Suppressor macrophage treated with lipopolysaccharide for 4 hours (primary cell): ENCODE data around the gene RTN3.
"Not testable (repeated sequence)": the region's sequence is repeated elsewhere in the genome, so short reads cannot be mapped to it uniquely, and the experiment has no call there.

ENCODE experiments used
- DNase-seq: peaks from one replicate; pipeline ENCODE4 v3.0.0-alpha.2; 2020

The RTN3 gene, protein sequence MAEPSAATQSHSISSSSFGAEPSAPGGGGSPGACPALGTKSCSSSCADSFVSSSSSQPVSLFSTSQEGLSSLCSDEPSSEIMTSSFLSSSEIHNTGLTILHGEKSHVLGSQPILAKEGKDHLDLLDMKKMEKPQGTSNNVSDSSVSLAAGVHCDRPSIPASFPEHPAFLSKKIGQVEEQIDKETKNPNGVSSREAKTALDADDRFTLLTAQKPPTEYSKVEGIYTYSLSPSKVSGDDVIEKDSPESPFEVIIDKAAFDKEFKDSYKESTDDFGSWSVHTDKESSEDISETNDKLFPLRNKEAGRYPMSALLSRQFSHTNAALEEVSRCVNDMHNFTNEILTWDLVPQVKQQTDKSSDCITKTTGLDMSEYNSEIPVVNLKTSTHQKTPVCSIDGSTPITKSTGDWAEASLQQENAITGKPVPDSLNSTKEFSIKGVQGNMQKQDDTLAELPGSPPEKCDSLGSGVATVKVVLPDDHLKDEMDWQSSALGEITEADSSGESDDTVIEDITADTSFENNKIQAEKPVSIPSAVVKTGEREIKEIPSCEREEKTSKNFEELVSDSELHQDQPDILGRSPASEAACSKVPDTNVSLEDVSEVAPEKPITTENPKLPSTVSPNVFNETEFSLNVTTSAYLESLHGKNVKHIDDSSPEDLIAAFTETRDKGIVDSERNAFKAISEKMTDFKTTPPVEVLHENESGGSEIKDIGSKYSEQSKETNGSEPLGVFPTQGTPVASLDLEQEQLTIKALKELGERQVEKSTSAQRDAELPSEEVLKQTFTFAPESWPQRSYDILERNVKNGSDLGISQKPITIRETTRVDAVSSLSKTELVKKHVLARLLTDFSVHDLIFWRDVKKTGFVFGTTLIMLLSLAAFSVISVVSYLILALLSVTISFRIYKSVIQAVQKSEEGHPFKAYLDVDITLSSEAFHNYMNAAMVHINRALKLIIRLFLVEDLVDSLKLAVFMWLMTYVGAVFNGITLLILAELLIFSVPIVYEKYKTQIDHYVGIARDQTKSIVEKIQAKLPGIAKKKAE

DNA sequence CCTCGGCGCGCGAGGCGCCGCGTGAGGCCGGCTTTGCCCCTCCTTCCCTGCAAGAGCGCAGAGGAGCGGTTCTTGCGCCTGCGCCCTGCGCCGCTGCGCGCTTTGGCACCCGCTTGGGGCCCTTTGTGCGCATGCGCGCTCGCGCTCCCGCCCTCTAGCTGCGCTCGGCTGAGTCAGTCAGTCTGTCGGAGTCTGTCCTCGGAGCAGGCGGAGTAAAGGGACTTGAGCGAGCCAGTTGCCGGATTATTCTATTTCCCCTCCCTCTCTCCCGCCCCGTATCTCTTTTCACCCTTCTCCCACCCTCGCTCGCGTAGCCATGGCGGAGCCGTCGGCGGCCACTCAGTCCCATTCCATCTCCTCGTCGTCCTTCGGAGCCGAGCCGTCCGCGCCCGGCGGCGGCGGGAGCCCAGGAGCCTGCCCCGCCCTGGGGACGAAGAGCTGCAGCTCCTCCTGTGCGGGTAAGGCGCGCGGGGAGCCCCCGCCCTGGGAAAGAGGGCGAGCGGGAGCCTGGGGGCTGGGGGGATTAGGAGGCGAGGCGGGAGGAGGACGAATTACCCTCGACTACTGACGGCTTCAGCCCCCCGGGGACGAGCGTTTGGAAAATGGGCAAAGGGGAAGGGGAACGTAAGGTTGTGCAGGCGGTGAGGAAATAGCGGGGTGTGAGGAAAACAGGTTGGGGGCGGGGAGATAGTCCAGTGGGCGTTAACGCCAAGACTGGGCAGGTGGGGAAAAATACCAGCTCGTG is at the start of gene RTN3:
RTN3 (plus strand) TSS at position 180 of the 745 bp plus-strand sequence; CDS start at position 317, 137 bp downstream.
- DNase-seq: peak; percentile 100

DNA sequence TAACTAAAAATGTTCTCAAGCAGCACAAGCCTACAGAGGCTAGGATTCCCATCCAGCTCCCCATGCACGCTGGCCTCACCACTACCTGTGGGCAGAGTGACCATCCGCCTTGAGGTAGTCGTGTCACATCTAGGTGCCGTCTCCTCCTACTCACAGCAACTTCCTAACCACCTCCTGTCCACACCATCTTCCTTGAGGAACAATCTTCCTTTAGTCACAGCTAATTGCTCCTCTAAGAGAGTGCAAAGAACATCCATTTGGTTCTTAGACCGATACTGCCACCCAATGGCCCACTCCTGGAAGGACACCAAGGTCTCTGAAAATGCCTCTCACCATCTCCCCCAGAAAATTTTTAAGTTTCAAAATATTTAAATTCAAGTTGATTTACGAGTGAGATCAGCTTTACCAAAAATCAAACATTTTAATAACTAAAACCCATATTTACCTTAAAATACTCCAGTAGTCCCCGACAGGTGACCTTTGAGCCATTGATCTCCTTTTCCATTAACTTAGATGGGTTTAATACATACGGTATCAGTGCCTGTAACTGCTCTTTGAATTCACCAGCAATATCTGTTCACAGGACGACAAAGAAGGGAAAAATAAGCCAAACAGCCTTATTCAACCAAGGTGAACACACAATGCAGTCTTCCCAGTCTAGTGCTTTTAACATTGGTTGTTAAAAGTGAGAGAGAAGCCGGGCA is 45.4 kb upstream of the RTN3 start:
- peak; percentile 76 for DNase-seq

DNA sequence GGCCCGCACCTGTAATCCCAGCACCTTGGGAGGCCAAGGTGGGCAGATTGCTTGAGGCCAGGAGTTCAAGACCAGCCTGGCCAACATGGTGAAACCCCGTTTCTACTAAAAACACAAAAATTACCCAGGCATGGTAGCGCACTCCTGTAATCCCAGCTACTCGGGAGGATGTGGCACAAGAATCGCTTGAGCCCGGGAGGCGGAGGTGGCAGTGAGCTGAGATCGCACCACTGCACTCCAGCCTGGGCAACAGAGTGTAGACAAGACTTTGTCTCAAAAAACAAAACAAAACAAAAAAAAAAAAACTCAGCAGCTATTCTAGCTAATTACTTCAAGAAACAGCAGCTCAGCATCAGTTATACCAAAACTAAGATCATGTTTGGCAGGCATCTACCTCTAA is 42.9 kb upstream of the RTN3 start:
- not testable (repeated sequence) for DNase-seq

DNA sequence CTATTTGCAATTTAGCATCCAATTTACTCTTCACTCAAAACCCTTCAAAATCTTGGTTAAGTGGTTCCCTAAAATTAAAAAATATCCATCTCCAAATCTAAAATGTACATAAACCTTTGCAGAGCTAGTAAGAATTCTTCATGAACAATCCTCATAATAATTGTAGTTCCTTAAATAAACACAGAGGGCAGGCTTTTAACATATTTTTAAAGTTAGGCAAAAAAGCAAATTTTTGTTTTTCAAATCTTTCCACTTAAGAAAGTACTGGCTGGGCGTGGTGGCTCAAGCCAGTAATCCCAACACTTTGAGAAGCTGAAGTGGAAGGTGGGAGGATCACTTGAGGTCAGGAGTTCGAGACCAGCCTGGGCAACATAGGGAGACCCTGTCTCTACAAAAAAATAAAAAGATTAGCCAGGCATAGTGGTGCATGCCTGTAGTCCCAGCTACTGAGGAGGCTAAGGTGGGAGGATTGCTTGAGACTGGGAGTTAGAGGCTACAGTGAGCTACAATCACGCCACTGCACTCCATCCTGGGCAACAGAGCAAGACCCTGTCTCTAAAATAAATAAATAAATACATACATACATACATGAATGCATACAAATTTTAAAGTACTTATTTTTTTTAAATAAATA is 42.0 kb upstream of the RTN3 start:
- DNase-seq: peak; percentile 22

DNA sequence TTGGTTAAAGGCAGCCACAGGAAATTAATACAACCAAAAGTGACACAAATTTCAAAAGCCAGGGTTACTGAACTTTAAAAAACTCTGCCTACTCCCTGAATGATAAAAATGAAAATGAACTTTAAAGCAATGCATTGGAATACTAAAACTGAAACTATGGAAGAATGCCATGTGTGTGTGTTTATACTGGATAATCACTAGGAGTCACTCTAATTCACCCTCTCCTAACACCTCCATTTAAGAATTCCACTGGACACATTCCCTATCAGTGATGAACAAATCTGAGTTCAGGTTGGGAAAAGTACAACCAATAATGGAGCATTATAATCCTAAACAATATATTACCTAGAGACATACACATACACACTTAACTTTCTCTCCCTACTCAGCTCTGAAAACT is 39.6 kb upstream of the RTN3 start:
- peak; percentile 18 for DNase-seq

DNA sequence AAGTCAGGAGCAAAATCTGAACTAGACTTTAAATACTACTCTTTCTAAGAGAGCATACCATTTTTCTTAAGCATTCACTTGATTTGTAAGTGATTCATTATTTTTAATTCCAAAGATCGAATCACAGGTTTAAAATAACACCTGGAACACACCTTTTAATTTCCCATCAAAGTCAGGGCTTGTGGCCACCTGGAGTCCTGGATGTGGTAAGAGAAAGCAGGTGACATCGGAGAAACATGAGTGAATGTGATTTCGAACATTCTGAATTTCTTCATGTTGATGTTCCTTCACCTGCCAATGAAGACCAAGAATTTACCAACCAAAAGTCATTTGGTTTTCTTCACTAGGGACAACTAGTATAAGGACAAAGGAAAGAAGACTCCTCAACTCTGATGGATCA is 38.1 kb upstream of the RTN3 start:
- no peak for DNase-seq

DNA sequence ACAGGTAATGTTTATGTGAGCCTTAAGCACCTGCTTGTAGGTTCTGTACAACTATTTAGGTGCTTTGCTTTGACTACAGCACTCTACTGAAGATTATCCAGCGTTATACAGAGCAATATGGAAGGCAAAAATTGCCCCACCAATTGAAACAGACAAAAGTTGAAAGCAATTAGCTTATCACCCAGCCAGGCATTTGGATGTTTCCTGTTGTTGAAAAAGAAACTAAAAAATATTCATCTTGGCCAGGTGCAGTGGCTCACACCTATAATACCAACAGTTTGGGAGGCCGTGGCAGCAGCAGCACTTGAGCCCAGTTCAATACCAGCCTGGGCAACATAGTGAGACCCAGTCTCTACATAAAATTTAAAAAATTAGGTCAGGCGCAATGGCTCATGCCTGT is 28.6 kb upstream of the RTN3 start:
- no peak for DNase-seq

DNA sequence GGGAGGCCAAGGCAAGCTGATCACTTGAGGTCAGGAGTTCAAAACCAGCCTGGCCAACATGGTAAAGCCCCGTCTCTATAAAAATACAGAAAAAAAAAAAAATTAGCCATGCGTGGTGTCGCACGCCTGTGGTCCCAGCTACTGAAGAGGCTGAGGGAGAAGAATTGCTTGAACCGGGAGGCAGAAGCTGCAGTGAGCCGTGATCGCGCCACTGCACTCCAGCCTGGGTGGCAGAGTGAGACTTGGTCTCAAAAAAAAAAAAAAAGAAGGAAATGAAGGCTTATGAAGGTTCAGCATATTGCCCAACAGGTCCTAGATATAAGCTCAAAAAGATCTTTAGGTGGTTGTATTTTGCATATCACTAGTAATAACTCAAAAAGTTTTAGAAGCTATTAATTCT is 20.3 kb upstream of the RTN3 start:
- DNase-seq: no peak

DNA sequence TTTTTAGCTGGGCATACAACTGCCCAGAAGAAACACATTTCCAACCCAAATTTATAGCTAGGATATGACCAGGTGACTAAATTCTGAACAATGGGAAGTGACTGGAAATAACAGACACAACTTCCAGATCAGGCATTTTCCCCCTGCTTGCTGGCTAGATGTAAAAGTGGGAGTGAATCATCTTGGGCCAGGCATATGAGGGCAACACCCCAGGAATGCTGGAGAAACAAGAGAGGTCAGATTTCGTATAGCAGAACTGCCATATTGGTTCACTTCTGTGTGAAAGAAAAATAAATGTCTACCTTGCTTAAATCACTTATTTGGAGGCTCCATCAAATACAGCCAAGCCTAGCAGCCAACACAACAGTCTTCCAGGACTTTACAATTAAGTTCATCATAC is 17.5 kb upstream of the RTN3 start:
- DNase-seq: no peak

DNA sequence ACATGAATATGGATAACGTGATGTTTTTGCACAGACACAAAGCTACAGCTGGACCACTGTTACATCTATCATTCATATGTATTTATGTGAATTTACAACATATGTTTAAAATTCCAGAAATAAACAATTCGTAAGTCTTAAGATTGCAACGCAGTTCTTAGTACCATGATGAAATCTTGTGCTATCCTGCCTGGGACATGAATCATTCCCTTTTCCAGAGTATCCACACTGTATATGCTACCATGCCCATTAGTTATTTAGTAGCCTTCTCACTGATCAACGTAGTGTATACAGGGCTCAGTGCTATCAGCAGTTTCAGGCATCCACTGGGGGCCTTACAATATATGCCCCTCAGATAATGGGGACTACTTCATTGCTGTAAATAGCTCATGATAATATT is 14.4 kb upstream of the RTN3 start:
- DNase-seq: no peak

DNA sequence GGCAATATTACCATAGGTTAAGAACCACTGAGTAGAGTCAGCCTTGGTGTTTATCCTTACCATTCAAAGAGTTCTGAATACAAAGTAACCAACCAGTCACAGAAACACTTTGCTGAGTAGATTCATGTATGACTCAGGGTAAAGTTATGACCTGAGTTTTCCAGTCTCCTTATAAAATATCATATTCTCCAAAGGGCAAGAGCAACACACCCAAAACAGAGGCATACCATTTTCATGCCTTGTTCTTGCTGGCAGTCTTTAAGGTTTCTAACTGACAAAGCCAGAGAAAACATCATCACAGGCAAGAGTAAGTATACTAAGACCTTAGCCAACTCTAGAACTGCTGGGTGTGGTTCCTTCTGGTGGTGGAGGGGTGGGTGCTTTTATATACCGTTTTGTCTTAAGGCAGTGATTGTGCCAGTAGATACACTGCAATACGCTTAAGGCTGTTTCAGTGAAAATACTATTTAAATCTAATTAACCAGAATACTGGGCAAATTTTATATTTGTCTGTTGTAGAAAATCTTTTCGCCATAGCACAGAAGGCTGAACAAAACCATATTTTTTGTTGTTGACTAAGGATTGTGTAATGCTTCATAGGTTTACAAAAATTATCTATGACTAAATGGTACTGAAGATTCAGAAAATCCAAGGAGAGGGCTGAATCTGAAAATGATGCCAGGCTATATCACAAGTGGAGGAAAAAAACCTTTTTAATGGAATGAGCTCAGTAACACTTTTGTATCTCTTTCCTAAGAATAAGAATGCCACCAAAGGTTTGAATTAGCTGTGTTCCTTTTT is 13.1 kb upstream of the RTN3 start:
- DNase-seq: peak; percentile 12

DNA sequence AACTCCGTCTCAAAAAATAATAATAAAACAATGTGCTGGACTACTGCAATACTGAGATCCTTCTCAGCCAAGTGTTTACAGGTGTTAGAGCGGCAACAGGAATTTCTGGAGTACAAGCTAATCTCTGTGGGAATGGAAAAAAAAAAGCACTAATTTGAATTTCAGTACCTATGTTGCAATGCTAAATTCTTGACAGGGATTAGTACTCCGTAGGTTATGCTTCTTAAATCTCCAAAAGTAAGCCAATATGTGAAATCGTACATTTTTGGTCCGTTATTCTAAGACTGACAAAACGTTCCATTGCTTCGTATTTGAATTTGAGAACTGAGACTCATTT is 11.2 kb upstream of the RTN3 start:
- no peak for DNase-seq

DNA sequence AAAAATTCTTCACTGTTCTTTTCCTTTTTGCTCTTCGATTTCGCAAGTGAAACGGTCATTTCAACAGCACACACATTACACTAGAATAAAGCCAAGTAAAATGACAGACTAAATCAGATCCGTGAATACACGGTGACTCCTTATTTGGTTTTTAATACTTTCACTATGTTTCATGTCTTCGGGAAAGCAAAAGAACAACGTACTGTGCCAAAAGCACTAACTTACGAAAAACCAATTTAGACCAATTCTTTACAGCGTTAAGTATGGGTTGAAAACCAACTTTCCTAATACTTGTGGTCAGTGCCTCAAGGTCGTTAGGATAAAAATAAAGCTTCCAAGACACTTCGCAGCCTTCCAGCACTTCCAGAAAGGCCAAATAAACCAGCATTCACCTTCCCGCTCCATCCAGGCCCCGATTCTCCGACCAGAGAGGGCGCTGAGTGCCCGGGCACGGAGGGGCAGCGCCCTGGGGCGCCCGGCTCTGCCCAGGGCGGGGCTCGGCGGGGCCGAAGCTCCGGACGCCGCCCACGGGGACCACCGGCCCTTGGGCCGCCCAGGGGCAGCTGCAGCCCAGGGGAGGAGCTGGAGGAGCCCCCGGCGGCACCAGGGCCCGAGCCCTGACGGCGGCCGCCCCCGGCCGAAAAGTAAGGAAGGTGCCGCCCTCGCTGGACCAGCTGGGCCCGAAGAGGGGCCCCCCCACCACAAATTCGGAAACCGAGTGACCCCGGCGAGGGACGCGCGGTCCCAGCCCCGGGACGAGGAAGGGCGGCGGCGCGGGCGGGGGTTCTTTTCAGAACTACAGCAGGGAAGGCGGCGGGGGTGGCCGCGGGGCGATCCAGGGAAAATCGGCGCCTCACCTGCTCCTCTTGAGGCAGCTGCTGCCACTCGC is 10.6 kb upstream of the RTN3 start:
- peak; percentile 76 for DNase-seq

DNA sequence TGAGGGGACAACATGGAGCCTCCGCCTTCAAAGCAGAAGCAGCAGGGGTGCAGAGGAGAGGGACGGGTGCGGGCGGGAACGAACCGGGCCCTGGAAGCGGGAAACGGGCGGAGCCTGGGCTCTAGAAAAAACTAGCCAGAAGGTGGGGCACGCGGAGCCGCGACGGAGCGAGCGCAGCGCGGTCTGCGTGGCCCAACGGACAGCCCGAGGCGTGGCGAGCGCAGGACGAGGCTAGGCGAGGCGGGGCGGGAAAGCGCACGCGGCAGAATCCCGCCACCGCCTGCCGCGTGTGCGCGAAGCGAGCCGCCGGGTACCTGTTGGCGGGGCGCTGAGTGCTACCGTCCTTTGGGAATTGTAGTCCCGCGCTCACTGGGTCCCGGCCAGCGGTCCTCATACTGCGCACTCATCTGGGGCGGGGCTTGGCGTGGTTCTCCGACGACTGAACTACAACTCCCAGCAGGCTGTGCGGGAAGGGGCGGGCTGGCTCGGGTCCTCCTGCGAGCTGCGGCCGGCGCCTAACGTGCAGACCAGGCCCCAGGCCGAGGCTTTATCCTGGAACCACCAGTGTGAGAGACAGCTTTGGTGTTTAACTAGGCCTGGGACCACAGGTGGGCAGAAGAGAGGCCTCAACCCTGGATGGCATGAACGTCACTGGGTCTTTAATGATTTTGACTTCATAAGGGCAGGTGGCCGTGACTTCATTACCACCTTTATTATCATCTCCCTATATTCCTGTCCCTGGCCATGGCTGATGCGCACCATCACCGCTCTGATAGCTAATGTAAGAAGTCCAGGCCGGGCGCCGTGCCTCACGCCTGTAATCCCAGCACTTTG is 9.8 kb upstream of the RTN3 start, which contains the start of gene ATL3:
ATL3 (minus strand) TSS at position 55 of the 834 bp plus-strand sequence; CDS start at position 14, 41 bp downstream.
- peak; percentile 95 for DNase-seq

DNA sequence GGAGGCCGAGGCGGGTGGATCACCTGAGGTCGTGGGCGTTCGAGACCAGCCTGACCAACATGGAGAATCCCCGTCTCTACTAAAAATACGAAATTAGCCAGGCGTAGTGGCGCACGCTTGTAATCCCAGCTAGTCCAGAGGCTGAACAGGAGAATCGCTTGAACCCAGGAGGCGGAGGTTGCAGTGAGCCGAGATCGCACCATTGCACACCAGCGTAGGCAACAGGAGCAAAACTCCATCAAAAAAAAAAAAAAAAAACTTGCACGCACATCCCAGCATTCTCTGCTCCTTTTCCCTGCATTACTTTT is 9.2 kb upstream of the RTN3 start:
- DNase-seq: no peak

DNA sequence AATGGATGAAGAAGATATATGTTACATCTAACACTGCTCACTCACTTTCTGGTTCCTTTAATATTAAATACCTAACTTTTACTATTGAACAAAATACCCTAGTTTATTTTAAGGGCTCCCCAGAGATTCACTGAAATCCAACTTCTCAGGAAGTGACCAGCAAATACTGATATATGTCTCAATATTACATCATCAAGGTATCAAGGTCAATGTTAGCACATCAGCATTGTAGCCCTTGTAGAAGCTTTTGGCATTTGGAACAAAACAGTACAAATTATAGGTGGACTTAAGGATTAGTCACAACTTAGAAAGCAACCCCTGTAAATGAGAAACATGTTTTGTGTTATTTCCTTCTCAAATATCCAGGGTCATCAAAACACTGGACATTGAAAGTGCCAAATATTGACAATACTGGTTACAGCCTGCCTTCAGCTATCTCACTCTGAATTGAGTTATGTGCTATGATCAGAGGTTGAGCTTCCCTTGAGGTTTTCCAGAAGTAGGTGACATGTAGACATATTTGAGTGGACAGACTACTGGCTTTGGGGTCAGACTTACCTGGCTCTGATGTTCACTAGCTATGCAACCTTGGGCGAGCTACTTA is 8.3 kb upstream of the RTN3 start:
- DNase-seq: no peak

DNA sequence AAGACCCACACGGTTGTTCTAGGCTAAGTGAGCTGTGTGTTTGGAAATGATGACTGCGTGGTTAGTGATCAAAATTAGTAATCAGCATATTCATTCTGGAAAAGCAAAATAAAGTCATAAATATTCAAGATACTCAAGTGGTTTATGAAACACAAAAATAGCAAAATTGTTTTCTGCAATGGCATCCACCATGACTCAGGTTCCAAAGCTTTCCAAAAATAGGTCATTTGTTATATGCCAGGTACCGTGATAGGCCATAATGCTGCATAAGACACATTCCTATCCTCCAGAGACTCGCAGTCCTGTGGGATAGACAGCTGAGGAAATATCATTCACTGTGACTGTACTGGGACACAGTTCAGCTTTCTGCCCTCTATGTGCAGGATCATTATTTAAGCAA is 7.7 kb upstream of the RTN3 start:
- no peak for DNase-seq

DNA sequence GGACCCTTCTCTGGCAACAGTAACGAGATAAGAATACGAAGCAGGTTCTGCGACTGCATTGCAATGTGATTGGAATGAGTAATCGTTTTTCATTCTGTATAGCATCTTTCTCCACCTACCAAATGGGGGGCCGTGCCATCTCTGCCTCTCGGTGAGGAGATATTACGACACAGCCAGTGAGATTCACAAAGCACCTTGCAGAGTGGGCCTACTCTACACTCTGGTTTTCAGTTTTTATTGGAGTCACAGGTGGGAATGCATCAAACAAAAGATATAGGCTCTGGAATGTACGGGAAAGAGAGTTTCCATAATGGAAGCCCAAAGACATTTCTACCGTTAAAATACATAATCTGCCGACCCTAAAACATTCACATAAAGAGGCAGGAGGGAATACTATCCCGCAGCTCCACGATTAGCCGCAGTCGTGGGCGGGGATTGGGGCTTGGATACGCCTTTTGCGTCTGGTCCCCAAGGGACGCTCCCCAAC is 423 bp upstream of the RTN3 start:
- no peak for DNase-seq
